Ishikawa (cell line): Measurements from ENCODE around the gene FAM204A.

ENCODE experiments used
- CEBPB ChIP-seq: IDR thresholded peaks from 2 replicates; pipeline ENCODE4 v1.6.1; 2012
- CREB1 ChIP-seq: IDR thresholded peaks from 2 replicates; pipeline ENCODE4 v1.6.1; 2012; ENCODE audit warnings: low read depth
- EGR1 ChIP-seq: IDR thresholded peaks from 2 replicates; pipeline ENCODE4 v1.6.1; 2012
- EP300 ChIP-seq: IDR thresholded peaks from 2 replicates; pipeline ENCODE4 v1.6.1; 2012; ENCODE audit warnings: borderline replicate concordance
- FOXM1 ChIP-seq: IDR thresholded peaks from 2 replicates; pipeline ENCODE4 v1.6.1; 2012; ENCODE audit warnings: low read depth, borderline replicate concordance
- MAX ChIP-seq: IDR thresholded peaks from 2 replicates; pipeline ENCODE4 v1.6.1; 2012
- NFIC ChIP-seq: IDR thresholded peaks from 2 replicates; pipeline ENCODE4 v1.6.1; 2012
- RAD21 ChIP-seq: IDR thresholded peaks from 2 replicates; pipeline ENCODE4 v1.6.1; 2012; ENCODE audit warnings: low read depth
- REST ChIP-seq: IDR thresholded peaks from 2 replicates; pipeline ENCODE4 v1.6.1; 2012; ENCODE audit warnings: low read depth, mild to moderate bottlenecking
- TAF1 ChIP-seq: IDR thresholded peaks from 2 replicates; pipeline ENCODE4 v1.6.1; 2012; ENCODE audit warnings: low read depth, mild to moderate bottlenecking
- TCF12 ChIP-seq: IDR thresholded peaks from 2 replicates; pipeline ENCODE4 v1.6.1; 2012; ENCODE audit warnings: low read depth
- TEAD4 ChIP-seq: IDR thresholded peaks from 2 replicates; pipeline ENCODE4 v1.6.1; 2012
- USF1 ChIP-seq: IDR thresholded peaks from 2 replicates; pipeline ENCODE4 v1.6.1; 2012
- YY1 ChIP-seq: IDR thresholded peaks from 2 replicates; pipeline ENCODE4 v1.6.1; 2012; ENCODE audit warnings: low read depth
- ZBTB7A ChIP-seq: IDR thresholded peaks from 2 replicates; pipeline ENCODE4 v1.6.1; 2012; ENCODE audit warnings: low read depth

FAM204A gene

GRCh38 chr10:118341791-118342637 is at the start of gene FAM204A:
Gene FAM204A (minus strand): TSS chr10:118342324. CDS start chr10:118336415, 5,909 bp downstream.
- TF ChIP-seq TAF1: peak; percentile 99
- no peak; the same call in 1 of the 2 replicates for TF ChIP-seq TCF12
- TF ChIP-seq CEBPB: no peak
- TF ChIP-seq YY1: peak; percentile 99
- TF ChIP-seq EGR1: 0 out of 2 replicates have a peak, but pooled peaks have one; percentile 47
- no peak; the same call in 1 of the 2 replicates for TF ChIP-seq TEAD4
- peak; percentile 30; the same call in 1 of the 2 replicates for TF ChIP-seq FOXM1
- no peak; the same call in 1 of the 2 replicates for TF ChIP-seq ZBTB7A

- TF ChIP-seq EP300: no peak
Observed at GRCh38 chr10:118383699-118384098, 41.6 kb upstream of the FAM204A start.

GRCh38 chr10:118383063-118383689 is 41.1 kb upstream of the FAM204A start:
- TF ChIP-seq TCF12 (no peak), CEBPB (peak; percentile 22; the same call in 1 of the 2 replicates)

GRCh38 chr10:118374404-118374803 is 32.3 kb upstream of the FAM204A start:
- TF ChIP-seq MAX (no peak), CREB1 (no peak), YY1 (no peak), EGR1 (no peak), NFIC (no peak), REST (no peak), ZBTB7A (no peak), RAD21 (no peak), TEAD4 (no peak), CEBPB (no peak), TAF1 (no peak), EP300 (no peak), USF1 (no peak), TCF12 (no peak), FOXM1 (no peak)

- TF ChIP-seq TCF12 (no peak), TEAD4 (peak; percentile 68)
Observed at GRCh38 chr10:118373786-118374185, 31.7 kb upstream of the FAM204A start.

- TF ChIP-seq USF1 (no peak), TAF1 (no peak), NFIC (no peak), FOXM1 (no peak), CREB1 (no peak), RAD21 (no peak), CEBPB (no peak), ZBTB7A (no peak), YY1 (no peak), EP300 (no peak), MAX (no peak), TCF12 (no peak), TEAD4 (no peak), EGR1 (no peak), REST (no peak)
Observed at GRCh38 chr10:118370499-118370898, 28.4 kb upstream of the FAM204A start.
